HG03108 (cell line): ENCODE measurements around the gene RAB1A.

Experiments
- ATAC-seq: cut with Tn5 transposase; IDR thresholded peaks from one replicate; pipeline ENCODE4 v1.9.1; 2021; ENCODE audit warnings: moderate library complexity; ENCODE audit not compliant: unreplicated experiment

The RAB1A gene

DNA sequence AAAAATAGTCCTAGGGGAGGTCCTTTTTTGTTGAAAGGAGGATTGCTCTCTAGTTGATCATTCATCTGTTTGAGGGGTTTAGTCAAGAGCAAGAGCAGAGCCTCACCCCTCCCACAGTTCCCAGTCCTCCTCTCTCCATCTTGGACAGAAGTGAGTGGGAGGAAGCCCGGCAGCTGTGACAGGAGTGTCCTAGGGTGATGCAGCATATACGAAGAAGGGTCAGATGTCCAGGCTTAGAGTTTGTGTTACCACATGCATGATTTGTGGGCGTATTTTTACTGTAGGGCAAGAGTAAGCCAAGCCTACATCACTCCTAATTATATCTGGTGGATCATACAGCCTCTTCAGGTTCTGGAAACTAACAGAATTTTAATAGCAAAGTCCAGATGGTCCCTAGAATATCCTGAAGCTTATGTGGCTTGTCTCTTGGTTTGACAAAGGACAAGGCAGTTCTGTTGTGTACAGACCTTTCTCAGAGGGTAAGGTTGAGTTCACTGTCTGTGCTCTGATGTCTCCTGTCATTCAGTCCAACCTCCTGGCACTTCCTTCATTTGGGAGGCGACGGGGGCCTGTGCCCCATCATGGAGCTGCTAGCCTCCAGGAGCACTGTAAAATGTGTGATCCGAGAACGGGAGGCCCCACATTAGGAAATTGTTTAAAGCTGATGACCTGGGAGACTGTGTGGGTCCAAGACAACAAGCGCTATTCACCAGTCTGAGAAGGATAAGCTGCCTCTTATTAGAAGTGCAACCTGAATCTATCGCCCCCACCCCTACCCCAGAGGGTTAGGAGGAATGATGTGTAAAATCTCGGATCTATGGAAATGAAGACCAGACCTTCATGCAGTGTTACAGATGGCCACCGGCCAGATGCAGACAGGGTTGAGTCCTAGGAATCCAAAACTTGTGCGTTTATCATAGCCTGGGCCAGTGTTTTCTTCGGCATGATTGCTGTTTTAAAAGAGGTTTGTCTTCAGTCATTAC lies 66.8 kb downstream of the RAB1A start:
- no peak for ATAC-seq

DNA sequence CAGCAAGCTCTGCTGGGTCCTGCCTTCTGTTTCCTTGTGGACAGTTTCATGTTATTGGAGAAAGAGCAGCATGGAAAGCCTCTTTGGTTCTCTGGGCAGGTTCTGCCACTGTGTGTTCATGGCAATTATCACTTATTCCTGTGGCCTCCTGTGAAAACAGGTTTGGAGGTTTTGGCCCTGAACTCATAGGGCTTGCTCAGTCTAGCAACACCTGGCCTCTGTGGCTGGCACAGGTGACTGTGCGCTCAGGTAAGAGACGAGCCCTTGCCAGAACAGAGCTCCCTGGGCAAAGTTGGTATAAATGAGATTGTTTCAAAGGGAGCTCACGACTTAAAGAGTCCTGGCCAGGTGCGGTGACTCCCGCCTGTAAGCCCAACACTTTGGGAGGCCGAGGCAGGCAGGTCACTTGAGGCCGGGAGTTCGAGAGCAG lies 68.0 kb downstream of the RAB1A start:
- no peak for ATAC-seq

DNA sequence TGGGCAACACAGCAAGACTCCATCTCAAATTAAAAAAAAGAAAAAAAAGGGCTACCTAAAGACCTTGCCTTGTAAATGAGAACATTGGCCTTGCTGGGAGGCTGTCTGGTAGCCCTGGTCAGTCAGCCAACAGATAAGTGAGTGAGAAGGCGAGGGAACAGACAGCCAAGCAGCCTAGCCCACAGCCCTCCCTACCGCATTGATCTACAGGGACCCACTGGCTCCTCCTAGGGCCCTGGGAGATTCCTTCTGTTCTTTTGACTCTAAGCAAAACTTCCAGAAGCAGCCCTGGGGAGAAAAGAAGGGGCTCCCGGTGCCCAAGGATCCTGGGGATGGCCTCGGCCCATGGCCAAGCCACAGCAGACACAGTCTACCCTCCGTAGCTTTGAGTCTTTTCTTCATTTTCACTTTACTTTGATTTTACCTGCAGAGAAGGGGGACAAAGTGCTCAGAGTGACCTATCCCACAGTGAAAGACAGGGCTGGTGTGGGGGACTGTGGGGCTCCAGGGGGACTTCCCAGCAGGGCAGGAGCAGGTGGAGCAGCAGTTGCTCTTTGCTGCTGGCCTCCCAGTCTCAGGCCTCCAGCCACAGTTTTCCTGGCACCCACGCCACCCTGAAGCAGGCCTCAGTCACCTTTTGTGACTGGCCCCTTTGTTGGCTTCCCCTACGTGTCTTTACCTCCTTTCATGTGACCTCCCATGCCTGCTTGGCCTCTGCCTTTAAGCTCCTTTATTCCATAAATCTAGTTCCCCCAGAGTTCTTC lies 68.6 kb downstream of the RAB1A start:
- no peak for ATAC-seq

DNA sequence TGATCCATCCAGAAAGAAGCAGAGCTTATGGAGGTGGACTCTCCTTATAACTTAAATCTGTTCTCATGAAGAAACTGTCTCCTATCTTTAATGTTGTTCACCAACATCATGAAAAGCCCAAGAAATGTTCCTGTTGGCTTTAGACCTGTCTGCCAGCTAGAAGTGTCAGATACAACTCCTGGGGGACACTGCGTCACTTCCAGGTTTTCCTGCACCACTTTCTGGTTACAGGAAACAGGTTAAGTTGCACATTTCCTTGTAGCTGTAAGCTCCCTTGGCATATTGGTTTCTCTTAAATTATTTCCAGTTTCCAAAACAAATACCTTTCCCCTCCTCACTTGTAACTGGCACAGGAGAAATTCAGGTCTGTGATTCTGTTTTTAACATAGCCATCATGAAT lies 70.8 kb downstream of the RAB1A start:
- no peak for ATAC-seq

- peak; percentile 23 for ATAC-seq
Measured at GRCh38 chr2:65057391-65058052, 72.4 kb downstream of the RAB1A start.

DNA sequence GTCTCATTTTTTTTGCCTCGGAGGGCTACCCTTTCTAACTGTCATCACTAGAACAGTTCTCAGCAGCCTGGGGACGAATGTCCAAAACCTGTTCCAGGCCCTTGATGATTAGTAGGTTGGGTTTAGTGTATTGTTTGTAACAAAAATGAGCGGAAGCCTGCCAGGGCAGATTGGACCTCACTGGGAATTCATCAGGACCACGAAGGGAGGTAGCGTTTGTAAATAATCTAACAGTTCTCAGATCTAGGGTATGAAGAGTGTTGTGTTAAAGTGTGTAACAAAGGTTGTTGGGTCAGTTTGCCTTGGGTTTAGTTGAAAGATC lies 72.9 kb downstream of the RAB1A start:
- no peak for ATAC-seq

GRCh38 chr2:65056215-65057053 lies 73.5 kb downstream of the RAB1A start, which contains the start of gene CEP68:
CEP68 (plus strand) TSS chr2:65056416; CDS start chr2:65069445, 13,029 bp downstream.
- ATAC-seq: peak; percentile 82

DNA sequence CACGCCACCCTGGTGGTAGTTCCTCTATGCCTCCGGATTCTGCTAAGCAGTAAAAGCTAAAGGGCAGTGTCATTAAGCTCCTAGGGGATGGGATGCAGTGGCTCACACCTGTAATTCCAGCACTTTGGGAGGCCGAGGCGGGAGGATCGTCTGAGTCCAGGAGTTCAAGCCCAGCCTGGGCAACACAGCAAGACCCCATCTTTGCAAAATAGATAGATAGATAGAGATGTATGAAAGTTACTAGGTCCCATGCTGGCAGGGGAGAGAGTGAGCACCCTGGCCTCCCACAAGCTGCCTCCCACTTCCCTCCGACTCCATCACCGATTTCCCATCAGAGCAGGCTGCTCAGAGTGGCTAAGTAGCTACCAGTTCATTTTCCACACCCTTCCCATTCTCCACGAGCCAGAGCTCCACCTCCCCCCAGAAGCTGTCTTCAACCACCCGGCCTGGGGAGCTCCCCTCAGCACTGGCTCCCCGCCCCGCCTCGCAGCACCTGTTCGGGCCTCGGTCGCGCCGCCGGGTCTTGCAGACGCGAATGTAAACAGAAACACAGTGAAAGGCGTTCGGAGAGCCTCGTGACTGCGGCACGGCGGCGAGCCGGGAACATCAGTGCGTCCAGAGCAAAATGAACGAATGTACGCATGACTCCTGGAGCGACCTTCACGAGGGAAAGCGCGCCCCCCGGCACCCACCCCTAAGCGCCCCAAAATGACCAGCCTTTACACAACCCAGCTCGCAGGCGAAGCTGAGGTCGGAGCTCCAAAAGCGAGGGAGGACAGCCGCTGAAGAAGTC lies 74.3 kb downstream of the RAB1A start:
- peak; percentile 15 for ATAC-seq

DNA sequence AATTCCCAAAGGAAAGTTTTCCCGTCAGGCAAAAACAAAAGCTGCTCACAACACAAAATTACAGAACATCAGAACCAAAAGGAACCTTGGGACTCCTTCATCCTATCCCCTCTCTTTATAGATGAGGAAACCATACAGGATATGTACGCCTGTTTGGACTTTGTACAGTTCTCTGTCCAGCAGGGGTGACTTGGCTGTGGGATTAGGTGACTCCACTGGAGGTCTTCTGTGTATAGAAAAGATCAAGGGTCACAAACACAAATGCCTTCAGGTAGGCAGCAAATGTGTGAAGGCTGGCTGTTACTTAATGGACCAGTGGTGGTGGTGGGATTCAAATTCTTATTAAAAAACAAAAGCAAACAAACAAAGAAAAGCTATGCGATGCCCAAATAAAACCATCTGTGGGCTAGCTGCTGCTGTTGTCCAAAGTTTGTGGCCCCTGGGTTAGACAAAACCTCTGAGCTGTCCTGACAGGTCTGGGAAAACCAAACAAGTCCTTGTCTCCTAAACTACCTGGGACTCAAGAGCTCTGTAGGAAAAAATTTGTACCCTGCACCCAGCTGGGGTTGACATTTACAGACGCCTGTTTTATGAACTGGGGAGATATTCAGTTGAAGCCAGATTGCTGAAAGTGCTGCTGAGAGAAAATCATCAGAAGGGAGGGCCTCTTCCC lies 75.0 kb downstream of the RAB1A start:
- ATAC-seq: no peak

- ATAC-seq: peak; percentile 47
Measured at GRCh38 chr2:65053199-65053598, 76.7 kb downstream of the RAB1A start.

GRCh38 chr2:65050931-65051330 lies 79.0 kb downstream of the RAB1A start:
- no peak for ATAC-seq

DNA sequence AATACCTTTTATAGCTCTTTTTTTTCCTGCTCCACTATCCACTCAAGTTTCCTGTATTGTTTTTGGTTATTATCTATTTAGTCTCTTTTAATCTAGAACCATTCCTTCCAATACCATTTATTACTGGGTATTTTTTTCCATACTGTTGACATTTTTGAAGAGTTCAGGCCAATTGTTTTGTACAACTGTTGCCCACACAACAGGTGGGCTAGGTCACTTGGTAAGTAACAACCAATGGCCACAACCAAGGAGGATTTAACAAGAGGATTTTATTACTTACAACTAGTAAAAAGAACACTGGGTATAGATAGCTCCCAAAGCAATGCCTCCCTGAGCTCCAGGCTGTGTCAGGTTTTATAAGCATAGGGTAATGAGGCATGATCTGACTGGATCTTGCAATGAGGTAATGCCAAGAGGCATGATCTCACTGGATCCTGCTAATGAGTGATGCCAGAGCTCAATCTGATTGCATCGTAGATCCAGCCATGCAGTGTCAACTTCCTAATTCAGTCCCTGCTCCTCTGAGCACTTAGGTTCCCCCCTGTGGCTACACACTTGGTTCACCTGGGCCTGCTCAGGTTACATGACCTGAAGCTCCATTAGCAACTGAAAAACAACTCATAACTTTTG lies 80.8 kb downstream of the RAB1A start:
- ATAC-seq: no peak

DNA sequence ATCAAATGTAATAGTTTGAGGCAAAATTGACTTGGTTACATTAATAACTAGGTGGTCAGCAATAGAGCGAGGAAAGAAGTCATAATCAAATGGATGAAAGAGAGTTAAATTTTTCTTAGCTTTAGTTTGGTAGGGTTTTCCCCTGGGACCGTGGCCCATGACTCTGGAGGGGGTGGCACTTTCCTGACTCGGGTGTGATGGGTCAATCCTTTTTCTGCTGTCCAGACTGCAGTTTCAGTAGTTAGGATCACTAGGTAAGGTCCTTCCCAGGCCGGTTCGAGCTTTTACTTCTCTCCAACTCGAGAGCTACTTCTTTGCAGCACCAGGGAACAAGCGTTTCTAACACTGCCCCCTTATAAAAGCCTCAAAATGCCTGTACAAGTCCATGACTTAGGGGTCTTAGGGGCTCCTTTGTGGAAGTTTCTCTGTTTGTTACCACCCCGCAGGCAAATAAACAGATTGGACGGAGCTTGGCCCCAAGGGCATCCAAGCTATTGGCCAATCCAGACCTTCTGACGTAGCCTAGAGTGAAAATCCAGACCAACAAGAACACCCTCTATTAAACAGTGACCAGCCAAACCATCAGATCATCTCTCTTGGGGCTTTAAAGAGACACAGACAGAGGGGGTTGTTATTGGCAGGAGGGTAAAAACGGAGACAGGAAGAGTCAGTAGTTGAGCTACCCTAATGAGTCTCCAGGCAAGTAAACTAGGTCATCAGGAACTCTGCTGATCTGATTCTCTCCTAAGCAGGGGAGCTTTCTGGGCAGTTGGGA lies 83.1 kb downstream of the RAB1A start:
- no peak for ATAC-seq

GRCh38 chr2:65045651-65046050 lies 84.3 kb downstream of the RAB1A start:
- no peak for ATAC-seq

GRCh38 chr2:65044097-65044735 lies 85.7 kb downstream of the RAB1A start:
- ATAC-seq: no peak

DNA sequence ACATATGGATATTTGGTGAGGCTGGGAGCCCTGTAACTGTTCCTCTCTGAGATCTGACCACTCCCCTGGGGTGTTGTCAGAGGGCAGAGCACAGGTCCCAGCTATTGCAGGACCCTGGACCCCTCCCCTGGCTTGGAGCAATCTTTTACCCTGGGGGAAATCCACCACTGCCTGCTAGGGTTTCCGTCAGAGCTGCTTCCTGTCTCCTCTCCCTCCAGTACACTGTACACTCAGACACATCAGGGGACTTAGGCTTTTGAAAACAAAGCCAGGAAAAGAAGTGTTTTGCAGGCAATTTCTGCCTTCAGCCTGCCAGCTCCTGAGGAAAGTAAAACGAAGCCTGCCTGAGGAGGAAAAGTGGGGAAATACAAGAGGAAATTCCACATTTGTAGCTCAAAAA lies 86.9 kb downstream of the RAB1A start:
- no peak for ATAC-seq
